Tibial nerve (tissue), 4 donors: ENCODE data around the gene XPO4.

Experiments
- EP300 ChIP-seq, 2 donors: sonication (generic); formaldehyde crosslinking; IDR thresholded peaks; one replicate each; pipeline ENCODE4 v1.6.1; 2017; ENCODE audit warnings: antibody characterized with exemption in 2 of 2, mild to moderate bottlenecking in 1 of 2
- POLR2A ChIP-seq, 2 donors: fragments of 450-650 bp; IDR thresholded peaks; one replicate each; pipeline ENCODE4 v1.6.1; 2017; ENCODE audit warnings: antibody characterized with exemption in 2 of 2, mild to moderate bottlenecking in 2 of 2, moderate library complexity in 2 of 2
- TF ChIP-seq, protein P1 (sequence below), 5 experiments: fragments of 200-600 bp in 3 of 5; fragments of 450-650 bp in 2 of 5; sonication (generic) in 3 of 5; IDR thresholded peaks; one replicate each; pipeline ENCODE4 v1.5.1; 2016 to 2019; ENCODE audit warnings: antibody characterized with exemption in 5 of 5, mild to moderate bottlenecking in 3 of 5, moderate library complexity in 2 of 5

DNA sequence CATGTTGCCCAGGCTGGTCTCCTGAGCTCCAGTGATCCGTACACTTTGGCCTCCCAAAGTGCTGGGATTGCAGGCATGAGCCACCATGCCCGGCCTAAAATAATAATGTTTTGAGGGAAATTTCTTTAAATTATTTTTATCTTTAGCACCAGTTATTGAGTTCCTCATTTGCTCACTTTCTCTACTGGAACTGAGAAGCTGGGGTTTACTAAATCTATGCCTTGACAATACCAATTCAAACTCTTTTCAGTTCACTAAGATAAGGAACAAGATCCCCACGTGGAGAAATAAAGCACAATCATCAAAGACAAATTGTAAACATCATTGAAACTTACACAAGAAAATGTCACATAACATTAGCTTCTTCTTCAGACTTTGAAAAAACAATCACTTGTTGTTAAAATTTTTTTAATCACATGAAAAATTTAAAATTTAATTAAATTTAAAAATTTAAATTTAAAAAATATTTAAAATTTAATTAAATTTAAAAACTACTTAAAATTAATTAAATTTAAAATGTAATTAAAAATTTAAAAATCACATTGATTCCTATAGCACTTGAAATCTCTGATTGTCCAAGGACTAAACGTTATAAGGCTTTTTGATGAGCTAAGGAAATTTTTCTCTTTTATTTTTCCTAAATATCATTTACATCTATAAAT, 25.2 kb upstream of the XPO4 start:
- TF ChIP-seq, protein P1, sequence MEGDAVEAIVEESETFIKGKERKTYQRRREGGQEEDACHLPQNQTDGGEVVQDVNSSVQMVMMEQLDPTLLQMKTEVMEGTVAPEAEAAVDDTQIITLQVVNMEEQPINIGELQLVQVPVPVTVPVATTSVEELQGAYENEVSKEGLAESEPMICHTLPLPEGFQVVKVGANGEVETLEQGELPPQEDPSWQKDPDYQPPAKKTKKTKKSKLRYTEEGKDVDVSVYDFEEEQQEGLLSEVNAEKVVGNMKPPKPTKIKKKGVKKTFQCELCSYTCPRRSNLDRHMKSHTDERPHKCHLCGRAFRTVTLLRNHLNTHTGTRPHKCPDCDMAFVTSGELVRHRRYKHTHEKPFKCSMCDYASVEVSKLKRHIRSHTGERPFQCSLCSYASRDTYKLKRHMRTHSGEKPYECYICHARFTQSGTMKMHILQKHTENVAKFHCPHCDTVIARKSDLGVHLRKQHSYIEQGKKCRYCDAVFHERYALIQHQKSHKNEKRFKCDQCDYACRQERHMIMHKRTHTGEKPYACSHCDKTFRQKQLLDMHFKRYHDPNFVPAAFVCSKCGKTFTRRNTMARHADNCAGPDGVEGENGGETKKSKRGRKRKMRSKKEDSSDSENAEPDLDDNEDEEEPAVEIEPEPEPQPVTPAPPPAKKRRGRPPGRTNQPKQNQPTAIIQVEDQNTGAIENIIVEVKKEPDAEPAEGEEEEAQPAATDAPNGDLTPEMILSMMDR (IDR thresholded peaks at IDR 0.05): no peak
- no peak for TF ChIP-seq POLR2A (IDR thresholded peaks at IDR 0.05)
- no peak for TF ChIP-seq EP300 (IDR thresholded peaks at IDR 0.05)
